Measurements from ENCODE around the gene LRRC37B. TPM values are rescaled to one million over a fixed set of nuclear protein-coding genes. Genes with fewer than 3 reads are reported as not detected.
"Not testable (repeated sequence)": the region's sequence is repeated elsewhere in the genome, so short reads cannot be mapped to it uniquely, and the experiment has no call there.

The LRRC37B gene
- polyA plus RNA-seq, 3 donors, result 1.8 to 31.2 (median 2.1) TPM

DNA sequence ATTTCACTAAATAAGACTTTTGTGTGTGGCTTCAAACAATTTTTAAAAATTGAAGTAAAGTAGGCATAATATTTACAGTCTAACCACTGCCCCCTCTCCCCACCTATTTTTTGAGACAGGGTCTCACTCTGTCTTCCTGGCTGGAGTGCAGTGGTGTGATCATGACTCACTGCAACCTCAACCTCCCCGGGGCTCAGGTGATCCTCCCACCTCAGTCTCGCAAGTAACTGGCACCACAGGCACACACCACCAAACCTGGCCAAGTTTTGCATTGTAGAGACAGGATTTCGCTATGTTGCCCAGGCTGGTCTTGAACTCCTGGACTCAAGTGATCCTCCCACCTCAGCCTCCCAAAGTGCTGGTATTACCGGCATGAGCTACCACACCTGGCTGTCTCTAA, 47.8 kb downstream of the LRRC37B start:
- peaks cover 12 to 16% of the 10 kb centered on the region in 2 donors for H3K36me3 Mint-ChIP-seq
- H3K9ac ChIP-seq (ENCODE audit: insufficient read depth, low read length, poor library complexity, severe bottlenecking); DNase-seq: not testable (repeated sequence)

DNA sequence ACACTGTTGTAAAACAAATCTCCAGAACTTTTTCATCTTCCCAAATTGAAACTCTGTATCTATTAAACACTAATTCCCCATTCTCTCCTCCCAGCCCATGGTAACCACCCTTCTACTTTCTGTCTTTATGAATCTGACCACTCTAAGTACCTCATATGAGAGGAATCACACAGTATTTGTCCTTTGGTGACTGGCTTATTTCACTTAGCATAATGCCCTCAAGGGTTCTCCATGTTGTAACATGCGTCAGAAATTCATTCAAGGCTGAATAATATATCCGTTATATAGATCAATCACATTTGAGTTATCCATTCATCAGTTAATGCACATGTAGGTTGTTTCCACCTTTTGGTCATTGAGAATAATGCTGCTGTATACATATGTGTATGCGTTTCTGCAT, 48.2 kb downstream of the LRRC37B start:
- H3K9me3 ChIP-seq (replicated peaks in 1 of 2; ENCODE audit: control insufficient read depth in 1 of 2, insufficient read depth in 1 of 2, low read length in 2 of 2); H3K4me2 ChIP-seq (replicated peaks; ENCODE audit: extremely low read depth, low read length, poor library complexity, severe bottlenecking); H3K27ac Mint-ChIP-seq; H3K4me3 Mint-ChIP-seq; intact Hi-C loops (cut with micrococcal nuclease); H4K20me1 ChIP-seq (ENCODE audit: insufficient read depth, low read length); H3K4me1 Mint-ChIP-seq; H3K9me3 Mint-ChIP-seq; H3K27me3 Mint-ChIP-seq (ENCODE audit: low read depth in 3 of 3); H3K27me3 ChIP-seq (ENCODE audit: control insufficient read depth in 2 of 2, insufficient read depth in 2 of 2, low read length in 2 of 2); H3K9ac ChIP-seq (ENCODE audit: insufficient read depth, low read length, poor library complexity, severe bottlenecking); H2AFZ ChIP-seq (ENCODE audit: insufficient read depth, low read depth, low read length, poor library complexity, severe bottlenecking); H3K4me3 ChIP-seq (replicated peaks in 1 of 3; ENCODE audit: low read depth in 2 of 3, low read length in 3 of 3); H3K4me1 ChIP-seq (ENCODE audit: control insufficient read depth in 1 of 2, insufficient read depth in 2 of 2, low read length in 2 of 2); H3K36me3 ChIP-seq (replicated peaks in 1 of 2; ENCODE audit: control insufficient read depth in 1 of 2, insufficient read depth in 2 of 2, low read length in 2 of 2); DNase-seq; H3K79me2 ChIP-seq (ENCODE audit: insufficient read depth, low read length); H3K27ac ChIP-seq (ENCODE audit: low read depth in 1 of 2, low read length in 2 of 2): not testable (repeated sequence)
- no CpG with 5 or more reads among the region's 3 CpGs for WGBS (ENCODE audit: insufficient coverage)
- peaks cover 10 to 16% of the 10 kb centered on the region in 2 donors for H3K36me3 Mint-ChIP-seq

More for the DNA sequence above, 47.8 kb downstream of the LRRC37B start:
- H3K4me3 Mint-ChIP-seq; H3K27ac Mint-ChIP-seq; H3K36me3 ChIP-seq (replicated peaks in 1 of 2; ENCODE audit: control insufficient read depth in 1 of 2, insufficient read depth in 2 of 2, low read length in 2 of 2); H2AFZ ChIP-seq (ENCODE audit: insufficient read depth, low read depth, low read length, poor library complexity, severe bottlenecking); H3K9me3 ChIP-seq (replicated peaks in 1 of 2; ENCODE audit: control insufficient read depth in 1 of 2, insufficient read depth in 1 of 2, low read length in 2 of 2); H3K4me1 ChIP-seq (ENCODE audit: control insufficient read depth in 1 of 2, insufficient read depth in 2 of 2, low read length in 2 of 2); H4K20me1 ChIP-seq (ENCODE audit: insufficient read depth, low read length); H3K4me1 Mint-ChIP-seq; H3K27me3 Mint-ChIP-seq (ENCODE audit: low read depth in 3 of 3); H3K9me3 Mint-ChIP-seq; H3K27me3 ChIP-seq (ENCODE audit: control insufficient read depth in 2 of 2, insufficient read depth in 2 of 2, low read length in 2 of 2); H3K4me2 ChIP-seq (replicated peaks; ENCODE audit: extremely low read depth, low read length, poor library complexity, severe bottlenecking); intact Hi-C loops (cut with micrococcal nuclease); H3K4me3 ChIP-seq (replicated peaks in 1 of 3; ENCODE audit: low read depth in 2 of 3, low read length in 3 of 3); H3K27ac ChIP-seq (ENCODE audit: low read depth in 1 of 2, low read length in 2 of 2); H3K79me2 ChIP-seq (ENCODE audit: insufficient read depth, low read length): not testable (repeated sequence)
- WGBS (ENCODE audit: insufficient coverage), result no CpG with 5 or more reads among the region's 4 CpGs

DNA sequence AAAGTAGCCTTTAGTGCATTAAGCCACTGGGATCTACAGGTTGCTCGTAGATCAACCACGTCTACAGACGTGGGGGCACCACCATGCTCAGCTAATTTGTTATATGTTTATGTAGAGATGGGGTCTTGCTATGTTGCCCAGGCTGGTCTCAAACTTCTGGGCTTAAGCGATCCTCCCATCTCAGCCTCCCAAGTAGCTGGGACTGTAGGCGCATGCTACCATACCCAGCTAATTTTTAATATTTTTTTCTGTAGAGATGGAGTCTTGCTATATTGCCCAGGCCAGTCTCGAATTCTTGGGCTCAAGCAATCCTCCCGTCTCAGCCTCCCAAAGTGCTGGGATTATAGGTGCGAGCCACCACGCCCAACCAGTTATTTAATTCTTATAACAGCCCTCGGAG, 49.3 kb downstream of the LRRC37B start:
- H3K27ac ChIP-seq (ENCODE audit: low read depth in 1 of 2, low read length in 2 of 2); H3K27me3 Mint-ChIP-seq (ENCODE audit: low read depth in 3 of 3); DNase-seq; H3K4me1 ChIP-seq (ENCODE audit: control insufficient read depth in 1 of 2, insufficient read depth in 2 of 2, low read length in 2 of 2); H3K4me3 Mint-ChIP-seq; H3K4me2 ChIP-seq (replicated peaks; ENCODE audit: extremely low read depth, low read length, poor library complexity, severe bottlenecking); H3K79me2 ChIP-seq (ENCODE audit: insufficient read depth, low read length); H4K20me1 ChIP-seq (ENCODE audit: insufficient read depth, low read length); H3K36me3 ChIP-seq (replicated peaks in 1 of 2; ENCODE audit: control insufficient read depth in 1 of 2, insufficient read depth in 2 of 2, low read length in 2 of 2); H3K27me3 ChIP-seq (ENCODE audit: control insufficient read depth in 2 of 2, insufficient read depth in 2 of 2, low read length in 2 of 2); H3K4me3 ChIP-seq (replicated peaks in 1 of 3; ENCODE audit: low read depth in 2 of 3, low read length in 3 of 3); intact Hi-C loops (cut with micrococcal nuclease); H3K9me3 ChIP-seq (replicated peaks in 1 of 2; ENCODE audit: control insufficient read depth in 1 of 2, insufficient read depth in 1 of 2, low read length in 2 of 2); H3K36me3 Mint-ChIP-seq; H3K27ac Mint-ChIP-seq; H3K9ac ChIP-seq (ENCODE audit: insufficient read depth, low read length, poor library complexity, severe bottlenecking); H2AFZ ChIP-seq (ENCODE audit: insufficient read depth, low read depth, low read length, poor library complexity, severe bottlenecking); H3K9me3 Mint-ChIP-seq; H3K4me1 Mint-ChIP-seq: not testable (repeated sequence)
- WGBS (ENCODE audit: insufficient coverage), result 100% methylated on average over 1 of the region's 10 CpGs

DNA sequence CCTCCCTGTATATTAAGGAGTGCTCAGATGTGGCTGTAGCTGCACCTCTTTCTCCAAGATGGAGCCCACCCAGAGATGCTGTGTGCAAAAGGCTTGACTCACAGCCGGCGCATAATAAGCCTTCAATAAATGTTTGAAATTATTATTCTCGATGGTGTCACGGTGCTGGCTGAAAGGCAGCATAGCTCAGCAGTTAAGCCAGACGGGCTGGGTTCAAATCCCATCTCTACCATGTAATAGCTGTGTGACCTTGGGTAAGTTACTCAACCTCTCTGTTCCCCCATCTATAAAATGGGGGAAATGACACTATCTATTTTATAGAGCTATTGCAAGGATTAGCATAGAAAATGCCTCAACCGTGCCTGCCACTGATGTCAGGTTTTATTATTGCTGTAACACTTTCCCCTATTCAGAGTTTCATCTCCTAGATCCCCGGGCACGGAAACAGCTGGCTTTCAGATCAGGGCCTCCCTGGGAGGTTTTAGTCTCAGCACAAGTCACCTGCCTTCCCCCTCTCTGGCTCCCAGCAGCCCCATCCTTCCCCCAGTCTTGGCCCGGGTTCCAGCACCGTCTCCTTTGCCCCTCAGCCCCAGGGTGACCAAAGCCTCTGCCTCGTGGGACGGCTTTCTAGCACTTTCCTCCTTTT, 50.4 kb downstream of the LRRC37B start:
- H3K27me3 Mint-ChIP-seq (ENCODE audit: low read depth in 3 of 3); H3K4me1 Mint-ChIP-seq; H3K27ac ChIP-seq (ENCODE audit: low read depth in 1 of 2, low read length in 2 of 2); H3K9me3 Mint-ChIP-seq; H3K9ac ChIP-seq (ENCODE audit: insufficient read depth, low read length, poor library complexity, severe bottlenecking); intact Hi-C loops (cut with micrococcal nuclease); H3K27me3 ChIP-seq (ENCODE audit: control insufficient read depth in 2 of 2, insufficient read depth in 2 of 2, low read length in 2 of 2); H3K4me2 ChIP-seq (replicated peaks; ENCODE audit: extremely low read depth, low read length, poor library complexity, severe bottlenecking); H3K36me3 Mint-ChIP-seq; H3K9me3 ChIP-seq (replicated peaks in 1 of 2; ENCODE audit: control insufficient read depth in 1 of 2, insufficient read depth in 1 of 2, low read length in 2 of 2); H3K27ac Mint-ChIP-seq; H3K36me3 ChIP-seq (replicated peaks in 1 of 2; ENCODE audit: control insufficient read depth in 1 of 2, insufficient read depth in 2 of 2, low read length in 2 of 2); H3K4me1 ChIP-seq (ENCODE audit: control insufficient read depth in 1 of 2, insufficient read depth in 2 of 2, low read length in 2 of 2); H2AFZ ChIP-seq (ENCODE audit: insufficient read depth, low read depth, low read length, poor library complexity, severe bottlenecking); H3K4me3 Mint-ChIP-seq; H3K79me2 ChIP-seq (ENCODE audit: insufficient read depth, low read length); DNase-seq; H3K4me3 ChIP-seq (replicated peaks in 1 of 3; ENCODE audit: low read depth in 2 of 3, low read length in 3 of 3); H4K20me1 ChIP-seq (ENCODE audit: insufficient read depth, low read length): not testable (repeated sequence)
- WGBS (ENCODE audit: insufficient coverage), result 83% methylated on average over 2 of the region's 12 CpGs
